MM.1S (cell line): ENCODE data around the gene CCNG1.
"Not testable (repeated sequence)": the region's sequence is repeated elsewhere in the genome, so short reads cannot be mapped to it uniquely, and the experiment has no call there.

Experiments
- DNase-seq: peaks from one replicate; pipeline ENCODE4 v3.0.0-alpha.2; 2015
- H2AFZ ChIP-seq: fragments of 300-600 bp; sonication (generic); 2 replicates; pipeline ENCODE4 v1.6.0; 2016; ENCODE audit warnings: antibody characterized with exemption, low read length
- H3F3A ChIP-seq: fragments of 300-600 bp; sonication (generic); 2 replicates; pipeline ENCODE4 v1.6.1; 2016; ENCODE audit warnings: mild to moderate bottlenecking, antibody characterized with exemption, low read length, moderate library complexity, mixed read lengths; ENCODE audit not compliant: insufficient read depth
- H3K27ac ChIP-seq: fragments of 300-600 bp; sonication (generic); 2 replicates; pipeline ENCODE4 v1.5.1; 2016; ENCODE audit warnings: mild to moderate bottlenecking, low read length
- H3K27me3 ChIP-seq: fragments of 300-600 bp; sonication (generic); replicated peaks from 2 replicates; pipeline ENCODE4 v1.6.0; 2016; ENCODE audit warnings: low read length; ENCODE audit not compliant: insufficient read depth
- H3K36me3 ChIP-seq: fragments of 300-600 bp; sonication (generic); replicated peaks from 2 replicates; pipeline ENCODE4 v1.6.1; 2016; ENCODE audit warnings: mild to moderate bottlenecking, low read length, mixed read lengths; ENCODE audit not compliant: insufficient read depth
- H3K4me1 ChIP-seq: fragments of 300-600 bp; sonication (generic); 2 replicates; pipeline ENCODE4 v1.6.1; 2016; ENCODE audit warnings: low read length, mixed read lengths
- H3K4me2 ChIP-seq: fragments of 300-600 bp; sonication (generic); 2 replicates; pipeline ENCODE4 v1.6.0; 2016; ENCODE audit warnings: low read depth, low read length
- H3K4me3 ChIP-seq: fragments of 300-600 bp; sonication (generic); 2 replicates; pipeline ENCODE4 v1.5.1; 2016; ENCODE audit warnings: low read length, mixed read lengths
- H3K79me2 ChIP-seq: fragments of 300-600 bp; sonication (generic); 2 replicates; pipeline ENCODE4 v1.6.1; 2016; ENCODE audit warnings: mixed run types, low read length, mixed read lengths
- H3K9ac ChIP-seq: fragments of 300-600 bp; sonication (generic); 2 replicates; pipeline ENCODE4 v1.6.1; 2016; ENCODE audit warnings: low read length, mixed read lengths
- H3K9me2 ChIP-seq: fragments of 300-600 bp; sonication (generic); replicated peaks from 2 replicates; pipeline ENCODE4 v1.6.1; 2016; ENCODE audit warnings: mild to moderate bottlenecking, low read length, mixed read lengths; ENCODE audit not compliant: insufficient read depth
- H3K9me3 ChIP-seq: fragments of 300-600 bp; sonication (generic); replicated peaks from 2 replicates; pipeline ENCODE4 v1.6.1; 2016; ENCODE audit warnings: mild to moderate bottlenecking, low read length, mixed read lengths; ENCODE audit not compliant: insufficient read depth
- H4K20me1 ChIP-seq: fragments of 300-600 bp; sonication (generic); 2 replicates; pipeline ENCODE4 v1.6.1; 2016; ENCODE audit warnings: mild to moderate bottlenecking, low read length, moderate library complexity, mixed read lengths; ENCODE audit not compliant: insufficient read depth
- EZH2 ChIP-seq: fragments of 300-600 bp; sonication (generic); optimal IDR thresholded peaks from 2 replicates; pipeline ENCODE3; 2017; ENCODE audit warnings: low read depth, mild to moderate bottlenecking, antibody characterized with exemption, low read length, mixed read lengths
- EZH2phosphoT487 ChIP-seq: fragments of 300-600 bp; sonication (generic); IDR thresholded peaks from 2 replicates; pipeline ENCODE4 v1.6.1; 2018; ENCODE audit warnings: antibody characterized with exemption, low read length
- TF ChIP-seq, protein P1 (sequence below): fragments of 300-600 bp; sonication (generic); IDR thresholded peaks from 2 replicates; pipeline ENCODE4 v1.5.1; 2016; ENCODE audit warnings: antibody characterized with exemption, low read length, mixed read lengths

The CCNG1 gene

DNA sequence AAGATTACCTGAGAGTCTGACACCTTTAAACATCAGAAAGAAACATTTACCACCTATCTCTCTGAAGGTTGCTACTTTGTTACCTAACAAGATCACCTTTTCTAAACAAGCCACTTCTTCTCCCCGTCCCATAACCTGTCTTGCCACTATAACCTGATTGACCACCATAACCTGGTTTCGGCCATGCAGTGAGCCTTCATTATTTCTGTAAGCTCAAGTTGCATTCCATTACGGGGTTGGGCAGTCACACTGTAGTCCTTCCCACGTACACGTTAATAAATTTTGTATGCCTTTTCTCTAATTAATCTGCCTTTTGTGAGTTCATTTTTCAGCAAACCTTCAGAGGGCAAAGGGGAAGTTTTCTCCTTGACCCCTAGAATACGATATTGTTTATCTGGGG is 28.0 kb upstream of the CCNG1 start:
- no peaks in the 10 kb centered on the region for H3K79me2 ChIP-seq

DNA sequence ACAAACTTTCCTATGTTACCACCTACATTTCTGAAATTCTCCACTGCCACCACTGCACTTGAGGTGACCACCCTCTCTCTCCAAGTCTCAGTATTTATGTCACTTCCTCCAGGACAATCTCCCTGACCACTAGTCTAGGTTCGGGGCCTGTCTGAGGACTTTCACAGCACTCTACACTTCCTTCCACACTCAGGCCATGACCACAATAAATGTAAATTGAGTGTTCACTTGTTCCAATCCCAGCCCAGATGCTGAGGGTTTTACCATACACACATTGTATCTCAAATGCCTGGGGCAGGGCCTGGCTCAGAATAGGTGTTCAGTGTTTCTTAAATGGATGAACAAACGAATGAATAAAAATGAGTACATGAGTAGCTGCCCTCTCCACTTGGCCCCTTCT is 26.9 kb upstream of the CCNG1 start:
- Histone ChIP-seq H3K27me3 (no peaks in the 10 kb centered on the region), H3K9me3 (no peaks in the 10 kb centered on the region), H3K4me1 (peaks cover 21% of the 10 kb centered on the region), H3K9ac (no peak overlapping the region), H3K27ac (no peak overlapping the region), H3K9me2 (no peaks in the 10 kb centered on the region), H3K4me2 (no peak overlapping the region), H3F3A (peaks cover 5% of the 10 kb centered on the region; the same call in 1 of the 2 replicates), H3K79me2 (no peaks in the 10 kb centered on the region), H4K20me1 (no peaks in the 10 kb centered on the region), H2AFZ (no peak overlapping the region), H3K4me3 (no peak overlapping the region), H3K36me3 (no peaks in the 10 kb centered on the region)
- DNase-seq = no peak
- TF ChIP-seq, protein P1, sequence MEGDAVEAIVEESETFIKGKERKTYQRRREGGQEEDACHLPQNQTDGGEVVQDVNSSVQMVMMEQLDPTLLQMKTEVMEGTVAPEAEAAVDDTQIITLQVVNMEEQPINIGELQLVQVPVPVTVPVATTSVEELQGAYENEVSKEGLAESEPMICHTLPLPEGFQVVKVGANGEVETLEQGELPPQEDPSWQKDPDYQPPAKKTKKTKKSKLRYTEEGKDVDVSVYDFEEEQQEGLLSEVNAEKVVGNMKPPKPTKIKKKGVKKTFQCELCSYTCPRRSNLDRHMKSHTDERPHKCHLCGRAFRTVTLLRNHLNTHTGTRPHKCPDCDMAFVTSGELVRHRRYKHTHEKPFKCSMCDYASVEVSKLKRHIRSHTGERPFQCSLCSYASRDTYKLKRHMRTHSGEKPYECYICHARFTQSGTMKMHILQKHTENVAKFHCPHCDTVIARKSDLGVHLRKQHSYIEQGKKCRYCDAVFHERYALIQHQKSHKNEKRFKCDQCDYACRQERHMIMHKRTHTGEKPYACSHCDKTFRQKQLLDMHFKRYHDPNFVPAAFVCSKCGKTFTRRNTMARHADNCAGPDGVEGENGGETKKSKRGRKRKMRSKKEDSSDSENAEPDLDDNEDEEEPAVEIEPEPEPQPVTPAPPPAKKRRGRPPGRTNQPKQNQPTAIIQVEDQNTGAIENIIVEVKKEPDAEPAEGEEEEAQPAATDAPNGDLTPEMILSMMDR = no peak
- TF ChIP-seq EZH2 (no peak), EZH2phosphoT487 (no peak)

More for the DNA sequence above, 28.0 kb upstream of the CCNG1 start:
- Histone ChIP-seq H2AFZ (no peak overlapping the region), H3K9ac (no peak overlapping the region), H3K4me3 (no peak overlapping the region), H3K9me3 (no peaks in the 10 kb centered on the region), H3K4me2 (no peak overlapping the region), H3K9me2 (no peaks in the 10 kb centered on the region), H3F3A (peaks cover 5% of the 10 kb centered on the region; the same call in 1 of the 2 replicates), H3K36me3 (no peaks in the 10 kb centered on the region), H3K4me1 (peaks cover 21% of the 10 kb centered on the region), H3K27ac (no peak overlapping the region), H3K27me3 (no peaks in the 10 kb centered on the region), H4K20me1 (no peaks in the 10 kb centered on the region)
- DNase-seq = no peak
- TF ChIP-seq EZH2 = no peak
- TF ChIP-seq, protein P1 = no peak
- no peak for TF ChIP-seq EZH2phosphoT487

DNA sequence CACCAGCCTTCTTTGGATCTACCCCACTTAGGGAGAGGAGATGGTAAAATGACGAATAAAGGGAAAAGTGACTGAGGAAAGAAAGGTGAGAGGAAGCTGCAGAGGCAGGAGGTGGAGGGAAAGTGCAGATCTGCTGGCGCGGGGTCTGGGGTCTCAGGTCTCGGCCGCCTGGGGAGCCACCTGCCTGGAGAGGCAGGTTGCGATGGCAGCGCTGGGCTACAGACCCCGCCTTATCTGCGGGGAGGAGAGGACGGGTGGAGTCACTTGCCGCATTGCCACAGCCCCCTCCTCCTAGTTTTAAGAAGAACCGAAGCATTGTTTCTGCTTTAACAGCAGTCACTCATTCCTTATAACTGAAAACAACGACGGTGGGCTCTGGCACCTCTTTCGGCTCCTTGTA is 21.7 kb upstream of the CCNG1 start:
- H3K4me3 ChIP-seq, DNase-seq, H3K79me2 ChIP-seq, H3K9me3 ChIP-seq, H2AFZ ChIP-seq, H4K20me1 ChIP-seq, H3K9me2 ChIP-seq, H3K4me2 ChIP-seq, H3F3A ChIP-seq, H3K27me3 ChIP-seq, H3K4me1 ChIP-seq, H3K27ac ChIP-seq, H3K9ac ChIP-seq, H3K36me3 ChIP-seq: not testable (repeated sequence)

DNA sequence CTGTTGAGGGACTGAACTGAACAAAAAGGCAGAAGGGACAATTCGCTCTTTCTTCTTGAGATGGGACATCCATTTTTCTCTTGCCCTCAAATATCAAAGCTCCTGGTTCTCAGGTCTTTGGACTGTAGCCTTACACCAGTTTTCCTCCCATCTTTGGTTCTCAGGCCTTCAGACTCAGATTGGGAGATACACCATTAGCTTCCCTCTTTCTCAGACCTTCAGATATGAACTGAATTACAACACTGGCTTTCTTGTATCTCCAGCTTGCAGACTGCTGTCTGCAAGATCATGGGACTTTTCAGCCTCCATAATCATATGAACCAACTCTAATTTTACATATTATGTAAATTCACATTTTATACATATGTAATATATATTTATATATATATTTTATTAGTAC is 12.6 kb upstream of the CCNG1 start:
- Histone ChIP-seq H3F3A (no peaks in the 10 kb centered on the region), H3K36me3 (no peaks in the 10 kb centered on the region), H3K4me1 (no peaks in the 10 kb centered on the region), H3K4me3 (no peak overlapping the region), H3K27me3 (no peaks in the 10 kb centered on the region), H3K9me3 (no peaks in the 10 kb centered on the region), H4K20me1 (no peaks in the 10 kb centered on the region), H3K27ac (no peak overlapping the region), H3K4me2 (no peak overlapping the region), H3K79me2 (no peaks in the 10 kb centered on the region), H3K9me2 (no peaks in the 10 kb centered on the region), H3K9ac (no peak overlapping the region), H2AFZ (no peak overlapping the region)
- TF ChIP-seq, protein P1 = no peak
- TF ChIP-seq EZH2 (no peak), EZH2phosphoT487 (no peak)
- DNase-seq = no peak

DNA sequence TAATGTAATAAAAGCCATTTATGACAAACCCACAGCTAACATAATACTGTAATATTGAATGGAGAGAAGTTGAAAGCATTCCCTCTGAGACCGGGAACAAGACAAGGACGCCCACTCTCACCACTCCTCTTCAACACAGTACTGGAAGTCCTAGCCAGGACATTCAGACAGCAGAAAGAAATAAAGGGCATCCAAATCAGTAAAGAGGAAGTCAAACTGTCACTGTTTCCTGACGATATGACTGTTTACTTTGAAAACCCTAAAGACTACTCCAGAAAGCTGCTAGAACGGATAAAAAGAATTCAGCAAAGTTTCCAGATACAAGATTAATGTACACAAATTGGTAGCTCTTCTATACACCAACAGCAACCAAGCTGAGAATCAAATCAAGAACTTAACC is 11.3 kb upstream of the CCNG1 start:
- not testable (repeated sequence) for H3K79me2 ChIP-seq, H3K27ac ChIP-seq

More for the DNA sequence above, 11.3 kb upstream of the CCNG1 start:
- not testable (repeated sequence) for H3K9ac ChIP-seq, DNase-seq, H2AFZ ChIP-seq, H3K4me1 ChIP-seq, H3F3A ChIP-seq, H3K9me3 ChIP-seq, H3K4me3 ChIP-seq, H3K36me3 ChIP-seq, H3K9me2 ChIP-seq, H3K27me3 ChIP-seq, H4K20me1 ChIP-seq, H3K4me2 ChIP-seq
